ENCODE data around the gene LEAP2.

Gene LEAP2

DNA sequence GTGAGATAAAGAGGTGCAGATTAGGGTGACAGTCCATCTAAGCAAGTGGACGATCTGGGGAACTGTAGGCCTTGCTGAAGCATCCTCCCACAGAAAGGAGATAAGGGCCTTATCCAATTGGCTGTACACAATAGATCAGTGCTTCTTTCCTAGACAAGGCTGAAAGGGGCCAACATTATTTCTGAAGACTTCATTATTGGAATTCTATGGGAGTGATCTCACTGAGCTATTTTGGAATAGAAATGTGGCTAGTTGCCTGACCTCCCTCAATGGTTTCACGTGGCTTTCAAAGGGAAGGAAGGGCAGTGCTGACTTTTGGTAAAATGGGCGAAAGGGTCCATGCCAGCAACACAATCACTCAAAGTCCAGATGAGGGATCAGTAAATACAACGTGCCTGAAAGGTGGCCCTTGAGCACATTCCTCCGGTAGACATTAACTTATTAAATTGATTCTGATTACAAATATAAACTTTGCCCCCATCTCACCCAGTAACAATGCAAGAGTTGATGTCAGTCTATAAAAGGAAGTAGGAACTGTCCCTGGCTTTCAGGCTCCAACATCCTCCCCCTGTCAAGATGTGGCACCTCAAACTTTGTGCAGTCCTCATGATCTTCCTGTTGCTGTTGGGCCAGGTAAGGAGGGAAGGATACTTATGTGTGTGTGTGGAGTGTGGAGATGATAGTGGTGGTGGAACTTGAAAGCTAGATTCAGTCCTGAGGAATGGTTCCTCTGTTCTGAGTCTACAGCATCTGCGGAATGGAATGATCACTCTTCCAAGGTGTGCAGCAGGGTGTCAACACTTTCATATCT, at the start of gene LEAP2:
LEAP2 (plus strand) TSS at position 550 of the 811 bp plus-strand sequence; CDS start at position 577, 27 bp downstream.
- no peak for DNase-seq

- no peak for DNase-seq
Observed at GRCh38 chr5:132824426-132824825, 49.0 kb upstream of the LEAP2 start.

- DNase-seq: no peak
Observed at GRCh38 chr5:132825033-132825833, 48.2 kb upstream of the LEAP2 start.

GRCh38 chr5:132825834-132826391, 47.6 kb upstream of the LEAP2 start:
- DNase-seq: no peak

DNA sequence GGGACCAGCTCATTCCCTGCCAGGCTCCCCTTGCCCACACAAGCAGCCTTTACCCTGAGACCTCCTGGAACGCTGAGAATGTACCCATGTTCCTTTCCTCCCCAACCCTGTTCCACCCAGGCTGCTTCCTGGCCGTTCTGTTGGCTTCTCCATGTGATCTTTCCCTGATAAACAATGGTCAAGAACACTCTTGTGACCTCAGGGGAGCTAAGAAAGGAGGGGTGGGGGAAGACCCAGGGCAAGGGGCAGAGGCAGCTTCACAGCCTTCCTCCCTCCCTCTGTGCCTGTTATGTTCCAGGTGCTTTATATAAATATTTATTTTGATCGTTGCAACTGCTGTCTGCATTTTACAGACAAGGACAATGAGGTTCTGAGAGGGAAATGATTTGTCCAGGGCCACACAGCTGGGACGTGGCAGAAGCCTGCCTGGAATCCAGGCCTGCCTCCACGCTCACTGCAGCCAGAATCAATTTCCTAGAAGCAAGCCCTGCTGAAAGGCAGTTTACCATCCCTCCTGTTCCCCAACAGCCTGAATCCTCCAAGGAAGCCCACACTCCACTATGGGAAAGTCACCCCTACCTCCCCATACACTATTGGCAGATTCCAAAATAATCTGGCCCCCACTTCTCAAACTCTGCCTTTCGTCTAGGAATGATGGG, 46.9 kb upstream of the LEAP2 start:
- DNase-seq: no peak

DNA sequence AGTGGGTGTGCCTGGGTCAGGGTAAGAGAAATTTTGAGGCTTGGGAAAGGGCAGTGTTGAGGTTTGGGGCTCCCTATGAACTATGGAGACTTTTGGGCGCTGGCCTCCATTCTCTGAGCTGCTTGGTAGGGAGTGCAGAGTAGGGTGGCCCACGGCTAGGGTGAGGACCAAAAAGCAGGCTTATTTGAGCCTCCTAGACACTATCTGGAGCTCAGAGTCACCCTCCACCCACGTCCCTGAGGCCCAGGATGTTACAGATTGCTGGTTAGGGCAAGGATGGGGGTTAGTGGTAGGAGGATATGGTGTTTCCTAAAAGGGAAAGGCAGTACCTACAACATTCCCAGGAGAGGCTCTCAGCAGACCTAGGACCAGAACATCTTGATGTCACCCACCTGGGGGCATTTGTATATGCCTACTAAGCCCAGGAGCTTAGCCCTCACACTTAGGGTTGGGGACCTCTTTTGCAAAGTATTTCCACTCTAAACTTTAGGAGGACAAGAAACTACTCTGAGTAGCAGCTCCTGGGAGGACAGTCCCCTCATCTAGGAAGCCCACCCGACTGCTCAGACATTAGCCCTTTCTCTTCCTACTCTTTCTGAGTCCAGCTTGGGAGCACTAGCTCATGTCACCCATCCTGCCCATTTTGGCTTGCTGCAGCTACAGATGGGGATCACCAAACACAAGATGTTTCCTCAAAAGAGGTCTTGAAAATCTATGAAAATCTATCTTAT, 45.4 kb upstream of the LEAP2 start:
- DNase-seq: no peak

- no peak for DNase-seq
Observed at GRCh38 chr5:132828846-132829494, 44.5 kb upstream of the LEAP2 start.

DNA sequence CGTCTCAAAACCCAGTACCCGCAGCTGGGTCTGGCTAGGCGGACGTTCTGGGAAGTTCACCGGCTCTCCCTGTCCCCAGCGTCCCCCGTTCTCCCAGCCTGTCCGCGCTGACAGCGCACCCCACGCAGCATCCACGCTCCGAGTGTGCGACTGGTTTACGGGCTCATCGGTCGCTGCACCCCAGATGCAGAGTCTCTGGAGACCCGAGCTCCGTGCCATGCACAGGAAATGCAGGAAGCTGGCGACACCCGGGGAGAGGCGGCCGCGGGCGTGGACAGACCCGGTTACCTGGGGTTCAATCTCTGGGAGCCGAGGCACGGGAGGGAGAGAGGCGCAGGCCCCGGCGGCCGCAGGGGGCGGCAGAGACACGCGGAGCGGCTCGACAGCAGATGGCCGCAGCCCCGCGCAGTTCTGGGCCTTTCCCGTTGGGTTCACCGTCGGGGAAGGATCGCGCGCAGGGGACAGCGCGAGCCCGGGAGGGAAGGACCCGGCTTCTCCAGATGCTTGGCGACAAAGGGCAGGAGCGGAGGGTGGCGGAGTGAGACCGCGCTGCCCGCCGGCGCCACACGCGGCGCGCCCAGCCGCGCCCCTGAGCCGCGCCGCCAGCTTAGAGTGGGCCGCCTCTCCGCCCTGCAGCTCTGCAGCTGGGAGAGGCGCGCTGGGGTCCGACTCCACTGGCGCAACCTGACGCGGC, 43.6 kb upstream of the LEAP2 start:
- peak; percentile 80 for DNase-seq

- DNase-seq: peak; percentile 65
Observed at GRCh38 chr5:132830436-132831094, 42.9 kb upstream of the LEAP2 start, which contains the start of gene SHROOM1. Gene SHROOM1, minus strand, starts transcription at chr5:132830647. Its CDS starts 4,507 bp downstream, at chr5:132826140.

DNA sequence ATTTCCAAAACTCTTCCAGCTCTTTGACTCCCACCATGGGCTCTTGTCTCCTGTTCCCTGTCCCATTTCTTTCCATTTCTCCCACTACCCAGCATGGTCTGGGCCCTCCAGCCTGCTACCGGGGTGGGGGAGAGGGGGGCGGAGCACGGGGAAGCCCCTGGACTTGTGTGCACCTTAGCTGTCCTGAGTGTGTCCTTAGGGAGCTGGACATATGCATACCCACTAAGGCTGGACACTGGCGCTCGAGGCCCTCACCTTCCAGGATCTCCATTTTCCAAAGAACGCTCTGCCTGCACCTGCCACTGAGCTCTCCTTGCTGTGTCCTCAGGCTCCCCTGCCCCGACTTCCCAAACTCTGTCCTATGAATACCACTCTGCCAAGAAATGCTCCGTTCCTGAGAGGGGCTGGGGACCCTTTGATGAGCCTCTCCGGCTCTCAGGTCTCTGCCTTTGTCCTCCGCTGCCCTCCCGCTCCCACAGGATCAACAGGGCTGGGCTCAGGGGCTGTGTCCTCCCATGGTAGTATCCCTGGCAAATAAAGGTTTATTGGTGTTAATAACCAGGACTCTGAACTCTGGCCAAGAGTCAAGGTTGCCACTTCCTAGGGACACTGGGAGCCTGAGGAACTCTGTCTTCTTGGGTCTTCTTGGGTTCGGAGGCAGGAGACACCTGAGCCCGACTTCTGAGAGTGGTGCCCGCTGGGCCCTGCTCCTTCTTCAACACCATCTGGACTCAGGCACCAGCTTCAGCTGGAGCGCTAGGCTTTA, 42.2 kb upstream of the LEAP2 start:
- no peak for DNase-seq

- DNase-seq: no peak
Observed at GRCh38 chr5:132832612-132833011, 40.9 kb upstream of the LEAP2 start.

- no peak for DNase-seq
Observed at GRCh38 chr5:132834057-132834456, 39.4 kb upstream of the LEAP2 start.

- DNase-seq: no peak
Observed at GRCh38 chr5:132836852-132837251, 36.6 kb upstream of the LEAP2 start.

DNA sequence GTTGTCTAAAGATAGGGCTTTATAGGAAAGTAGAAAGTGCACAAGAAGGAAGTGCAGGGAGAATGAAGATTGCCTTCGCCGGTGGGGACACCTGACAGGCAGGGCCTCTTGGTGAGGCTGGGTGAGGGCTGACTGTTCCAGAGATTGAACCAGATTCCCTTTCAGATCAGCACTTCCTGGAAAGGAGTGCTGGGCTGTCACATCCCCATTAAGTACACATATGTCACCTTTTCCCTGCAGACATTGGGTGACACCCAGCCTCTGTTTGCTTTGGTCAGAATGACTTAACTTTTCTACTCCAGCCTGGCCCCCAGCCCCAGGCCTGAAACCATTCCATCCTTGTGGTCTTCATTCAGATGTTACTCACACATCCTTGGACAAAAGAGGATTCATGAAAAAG, 35.6 kb upstream of the LEAP2 start:
- no peak for DNase-seq

DNA sequence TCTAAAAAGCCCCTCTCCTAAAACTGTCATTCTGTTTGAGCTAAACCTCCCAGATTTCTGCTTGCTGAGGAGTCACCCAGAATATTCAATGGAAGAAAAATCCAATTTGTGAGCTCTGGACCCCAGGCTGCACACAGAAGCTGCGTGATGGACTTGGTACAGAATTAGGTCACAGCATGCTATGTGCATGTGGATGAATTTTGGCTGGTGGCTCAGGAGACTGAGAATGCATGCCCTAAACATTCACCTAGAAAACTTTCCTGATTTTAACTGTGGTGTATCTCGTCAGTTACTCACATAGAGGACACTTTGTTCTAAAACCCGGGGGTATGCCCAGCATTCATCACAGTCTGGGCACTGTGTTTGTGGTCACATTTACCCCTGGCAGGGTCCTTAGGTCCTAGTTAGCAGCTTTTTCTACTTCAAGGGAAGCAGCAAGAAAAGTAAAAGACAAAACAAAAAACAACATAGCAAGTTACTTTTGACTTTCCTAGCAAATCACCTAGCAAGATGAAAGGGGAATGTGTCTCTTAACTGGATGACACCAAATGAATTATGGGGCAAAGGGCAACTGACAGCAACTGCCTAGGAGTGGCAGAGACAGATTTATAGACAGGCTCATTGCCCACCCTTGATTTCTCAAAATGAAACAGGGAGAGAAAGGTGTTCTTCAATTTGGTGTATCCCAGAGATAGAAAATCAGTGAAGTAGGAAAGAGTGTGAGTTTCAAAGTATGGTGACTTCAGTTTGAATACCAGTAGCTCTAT, 34.8 kb upstream of the LEAP2 start:
- DNase-seq: no peak

DNA sequence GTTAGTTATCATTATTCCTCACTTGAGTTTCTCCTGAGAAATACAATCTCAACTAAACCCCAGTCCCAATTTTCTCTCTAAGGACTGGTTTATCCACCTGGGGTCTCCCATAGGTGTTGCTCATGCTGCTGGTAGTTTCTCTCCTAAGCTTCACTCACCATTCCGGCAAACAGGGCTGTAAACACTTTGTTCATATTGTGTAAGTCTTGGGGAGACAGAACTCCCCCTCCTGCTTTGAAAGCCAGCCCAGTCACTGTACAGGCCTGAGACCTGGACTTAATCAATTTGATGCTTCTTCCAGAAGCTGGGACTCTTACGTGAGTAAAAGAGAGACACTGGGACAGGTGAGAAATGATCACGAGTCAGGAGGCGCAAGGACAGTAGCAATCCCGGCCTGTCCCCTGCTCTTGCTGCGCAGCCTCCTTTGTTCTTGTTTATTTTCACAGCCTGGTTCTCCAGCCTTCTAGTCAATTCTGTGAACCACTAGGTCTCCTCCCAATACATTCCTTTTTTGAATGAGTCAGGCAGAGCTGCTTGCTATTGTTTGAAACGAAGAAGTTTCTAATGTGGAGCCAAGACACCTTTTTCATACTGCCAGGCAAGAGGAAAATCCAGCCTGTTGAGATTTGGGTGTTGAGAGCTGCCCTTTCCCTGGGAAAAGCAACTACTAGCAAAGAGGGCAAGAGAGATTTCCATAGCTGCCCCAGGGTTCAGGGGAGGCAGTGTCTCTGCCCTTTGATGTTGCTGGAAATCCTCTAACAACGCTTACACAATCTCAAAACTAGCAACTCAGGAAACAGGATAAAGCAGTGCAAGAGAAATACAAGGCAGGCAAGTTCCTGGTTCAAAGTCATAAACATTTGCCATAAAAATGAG, 33.8 kb upstream of the LEAP2 start:
- DNase-seq: peak; percentile 23

- no peak for DNase-seq
Observed at GRCh38 chr5:132840313-132840712, 33.2 kb upstream of the LEAP2 start.

GRCh38 chr5:132840896-132841295, 32.6 kb upstream of the LEAP2 start:
- no peak for DNase-seq

Measured in suppressor macrophage treated with lipopolysaccharide for 4 hours (primary cell).